Activated CD8-positive, alpha-beta memory T cell treated with anti-CD3 and anti-CD28 coated beads, Interleukin-2, amount 10 ng/mL, durations not matched to agents 7 days and 5 days (primary cell): ENCODE results near the gene B3GNT9. TPM values are rescaled to one million over a fixed set of nuclear protein-coding genes. Genes with fewer than 3 reads are reported as not detected.
A peak's percentile ranks its signal among the peaks of the same experiment; 100 is the strongest.

ENCODE experiments used
- ATAC-seq: fragments of 150-1000 bp; cut with Tn5 transposase; one replicate; pipeline ENCODE4 v1.10.0; 2021; ENCODE audit warnings: moderate library complexity
- CTCF ChIA-PET: fragments of 350-600 bp; sonication (Branson Sonifier 250); formaldehyde crosslinking; loops from one replicate; lab custom pipeline; 2021; ENCODE audit warnings: antibody characterized with exemption; lab: Charles Lee
- DNase-seq: peaks from one replicate; pipeline ENCODE4 v3.0.0-alpha.2; 2020
- H3K27ac Mint-ChIP-seq: one replicate; pipeline ENCODE4 v1.8.0; 2021; ENCODE audit warnings: mild to moderate bottlenecking, mixed read lengths
- H3K27me3 Mint-ChIP-seq: one replicate; pipeline ENCODE4 v1.8.0; 2021; ENCODE audit warnings: mixed read lengths
- H3K36me3 Mint-ChIP-seq: one replicate; pipeline ENCODE4 v1.8.0; 2021; ENCODE audit warnings: mild to moderate bottlenecking, mixed read lengths
- H3K4me1 Mint-ChIP-seq: one replicate; pipeline ENCODE4 v1.8.0; 2021; ENCODE audit warnings: mixed read lengths
- H3K4me3 Mint-ChIP-seq: one replicate; pipeline ENCODE4 v1.8.0; 2021; ENCODE audit warnings: mild to moderate bottlenecking, moderate library complexity, mixed read lengths
- H3K9me3 Mint-ChIP-seq: one replicate; pipeline ENCODE4 v1.8.0; 2022; ENCODE audit warnings: low read depth, mixed read lengths
- total RNA-seq, 2 experiments: library from RNA; stranded (reverse); gene quantifications; one replicate each; pipeline ENCODE4 v1.2.3, GENCODE V29; 2021

The B3GNT9 gene
- total RNA-seq, 2 experiments from 2014 or later: 5.6 to 7.9 TPM

DNA sequence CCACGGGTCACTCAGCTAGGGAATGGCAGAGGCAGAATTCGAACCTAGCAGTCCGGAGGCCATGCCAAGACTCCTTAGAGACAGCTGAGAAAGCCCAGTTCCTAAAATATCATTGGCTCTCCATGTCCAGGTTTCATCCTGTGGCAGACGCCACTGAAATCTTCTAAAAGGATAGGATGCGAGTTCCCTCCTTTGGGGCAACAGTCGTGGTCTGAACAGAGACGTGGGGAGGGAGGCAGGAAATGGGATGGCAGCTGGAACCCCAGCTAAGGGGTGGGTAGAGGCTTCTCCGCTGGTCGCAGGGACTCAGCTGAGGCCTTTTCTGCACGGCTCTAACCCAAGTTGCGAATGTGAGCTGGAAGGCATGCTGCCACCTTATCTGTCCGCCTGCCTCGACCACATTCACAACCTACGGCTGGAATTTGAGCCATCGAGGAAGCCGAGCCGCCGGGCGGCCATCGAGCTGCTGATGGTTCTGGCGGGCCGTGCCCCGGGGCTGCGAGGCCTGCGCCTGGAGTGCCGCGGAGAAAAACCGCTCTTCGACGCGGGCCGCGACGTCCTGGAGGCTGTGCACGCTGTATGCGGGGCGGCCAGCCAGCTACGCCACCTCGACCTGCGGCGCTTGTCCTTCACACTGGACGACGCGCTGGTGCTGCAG lies 11.8 kb upstream of the B3GNT9 start:
- ATAC-seq (no peak), DNase-seq (no peak)
- H3K27ac Mint-ChIP-seq: no peak overlapping the region
- CTCF ChIA-PET: interaction anchor here (0.9 to 17.0 kb wide), 14 partner anchors 7 to 219 kb away, joined by 3 to 395 read pairs (median 4); partner anchors contain the start of genes CES3, FHOD1, MATCAP1 and NOL3
- peaks cover 53% of the 10 kb centered on the region for H3K4me1 Mint-ChIP-seq
- H3K36me3 Mint-ChIP-seq: peaks cover 7% of the 10 kb centered on the region
- no peaks in the 10 kb centered on the region for H3K9me3 Mint-ChIP-seq
- no peak overlapping the region for H3K4me3 Mint-ChIP-seq
- H3K27me3 Mint-ChIP-seq: peaks cover 34% of the 10 kb centered on the region

DNA sequence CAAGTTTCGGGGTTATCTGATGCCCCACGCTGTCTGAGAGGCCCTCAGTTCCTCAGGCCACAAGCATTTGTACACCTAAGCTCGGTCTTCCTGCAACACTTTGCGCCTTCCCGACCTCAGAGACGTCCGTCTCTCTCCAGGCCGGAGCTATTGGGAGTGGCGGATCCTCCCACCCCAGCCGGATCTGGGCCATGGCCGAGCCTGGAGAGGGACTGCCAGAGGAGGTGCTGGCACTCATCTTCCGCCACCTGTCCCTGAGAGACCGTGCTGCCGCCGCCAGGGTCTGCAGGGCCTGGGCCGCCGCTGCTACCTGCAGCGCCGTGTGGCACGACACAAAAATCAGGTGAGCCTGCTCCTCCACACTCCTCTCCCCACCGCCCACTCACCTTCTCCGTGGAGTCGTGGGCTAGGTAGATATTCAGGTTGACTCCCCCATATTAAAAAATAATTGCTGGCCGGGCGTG lies 10.8 kb upstream of the B3GNT9 start:
- Mint-ChIP-seq H3K27me3 (peaks cover 26% of the 10 kb centered on the region), H3K36me3 (peaks cover 8% of the 10 kb centered on the region), H3K27ac (no peak overlapping the region), H3K9me3 (no peaks in the 10 kb centered on the region), H3K4me3 (no peak overlapping the region), H3K4me1 (peaks cover 60% of the 10 kb centered on the region)
- CTCF ChIA-PET: interaction anchor here (1.2 to 17.0 kb wide), 12 partner anchors 8 to 386 kb away, joined by 3 to 395 read pairs (median 6); partner anchors contain the start of genes FHOD1, MATCAP1, NOL3 and RRAD
- no peak for DNase-seq
- ATAC-seq: no peak

GRCh38 chr16:67158637-67159600 lies 8.1 kb upstream of the B3GNT9 start:
- CTCF ChIA-PET: interaction anchor here (0.9 to 17.0 kb wide), 21 partner anchors 8 to 215 kb away, joined by 3 to 395 read pairs (median 5); partner anchors contain the start of genes B3GNT9, CES3, MATCAP1 and NOL3
- Mint-ChIP-seq H3K27me3 (peaks cover 8% of the 10 kb centered on the region), H3K4me3 (peak overlapping the region; percentile 92), H3K27ac (peak overlapping the region; percentile 97), H3K36me3 (peaks cover 9% of the 10 kb centered on the region), H3K4me1 (peaks cover 60% of the 10 kb centered on the region), H3K9me3 (no peaks in the 10 kb centered on the region)
- ATAC-seq (peak; percentile 50), DNase-seq (peak; percentile 93)

DNA sequence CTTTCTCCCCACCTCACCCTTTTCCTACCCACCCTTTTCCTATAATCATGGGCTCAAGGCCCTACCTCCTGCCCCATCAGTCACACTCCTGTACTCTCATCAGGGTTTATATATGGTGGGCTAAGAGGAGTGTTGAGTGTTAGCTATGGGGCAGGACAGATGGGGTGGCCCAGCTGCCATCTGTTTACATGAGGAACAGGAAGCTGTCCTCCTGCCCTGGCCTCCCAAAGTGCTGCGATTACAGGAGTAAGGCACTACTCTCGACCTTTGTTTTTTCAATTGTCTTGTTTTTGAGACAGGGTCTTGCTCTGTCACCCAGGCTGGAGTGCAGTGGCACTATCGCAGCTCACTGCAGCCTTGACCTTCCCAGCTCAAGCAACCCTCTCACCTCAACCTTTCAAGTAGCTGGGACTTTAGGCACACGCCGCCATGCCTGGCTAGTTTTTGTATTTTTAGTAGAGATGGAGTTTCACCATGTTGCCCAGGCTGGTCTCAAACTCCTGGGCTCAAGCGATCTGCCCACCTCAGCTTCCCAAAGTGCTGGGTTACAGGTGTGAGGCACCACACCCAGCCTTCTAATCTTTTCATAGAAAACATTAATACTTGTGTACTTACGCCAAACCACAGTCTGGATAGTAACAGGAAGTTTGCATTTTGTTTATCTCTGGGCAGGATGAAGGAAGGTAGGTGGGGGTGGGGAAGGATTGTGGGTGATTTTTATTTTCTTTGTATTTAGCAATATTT lies 7.3 kb upstream of the B3GNT9 start:
- H3K4me1 Mint-ChIP-seq: peaks cover 60% of the 10 kb centered on the region
- DNase-seq: no peak

DNA sequence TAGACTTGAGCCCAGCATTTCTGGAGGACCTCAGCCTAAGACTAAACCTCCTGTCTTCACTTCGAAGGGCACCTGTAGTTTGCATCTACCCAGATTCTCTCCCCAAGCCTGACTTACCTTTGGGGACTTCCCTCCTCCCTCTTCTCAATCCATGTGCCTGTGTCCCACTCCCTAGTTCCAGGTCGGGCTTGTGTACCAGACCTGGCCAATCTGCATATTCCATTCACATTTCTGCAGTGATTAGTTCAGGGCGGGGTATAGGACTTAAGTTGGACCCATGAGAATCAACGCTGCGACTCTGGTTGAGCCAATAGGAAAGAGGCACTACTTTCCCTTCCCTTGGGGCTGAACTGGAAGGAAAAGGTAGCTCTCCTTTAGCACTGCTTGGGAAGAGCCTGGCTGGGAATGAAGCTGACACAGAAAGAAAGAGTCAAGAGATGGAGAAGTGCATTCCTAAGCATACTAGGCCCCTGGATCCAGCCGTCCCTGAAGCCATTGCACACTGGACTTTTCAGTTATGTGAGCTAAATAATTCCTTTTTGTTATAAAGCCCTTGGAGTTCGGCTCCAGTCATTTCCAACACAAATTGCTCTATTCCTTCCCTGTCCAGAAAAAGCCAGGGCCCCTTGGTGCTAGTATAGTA lies 6.4 kb upstream of the B3GNT9 start:
- CTCF ChIA-PET: interaction anchor here (1.0 to 17.0 kb wide), 14 partner anchors 11 to 213 kb away, joined by 3 to 395 read pairs (median 8); partner anchors contain the start of genes CES3, MATCAP1 and NOL3
- DNase-seq (no peak), ATAC-seq (no peak)
- H3K4me1 Mint-ChIP-seq: peaks cover 58% of the 10 kb centered on the region
- H3K36me3 Mint-ChIP-seq: peaks cover 16% of the 10 kb centered on the region
- H3K27ac Mint-ChIP-seq: peak overlapping the region; percentile 97
- peaks cover under 1% of the 10 kb centered on the region for H3K27me3 Mint-ChIP-seq
- H3K9me3 Mint-ChIP-seq: no peaks in the 10 kb centered on the region
- no peak overlapping the region for H3K4me3 Mint-ChIP-seq

More for the DNA sequence above, 7.3 kb upstream of the B3GNT9 start:
- Mint-ChIP-seq H3K27me3 (peaks cover 4% of the 10 kb centered on the region), H3K36me3 (peaks cover 13% of the 10 kb centered on the region), H3K27ac (peak overlapping the region; percentile 97), H3K4me3 (peak overlapping the region; percentile 92), H3K9me3 (no peaks in the 10 kb centered on the region)
- CTCF ChIA-PET: interaction anchor here (1.0 to 17.0 kb wide), 20 partner anchors 7 to 214 kb away, joined by 3 to 395 read pairs (median 8); partner anchors contain the start of genes B3GNT9, CES3, MATCAP1 and NOL3
- no peak for ATAC-seq

DNA sequence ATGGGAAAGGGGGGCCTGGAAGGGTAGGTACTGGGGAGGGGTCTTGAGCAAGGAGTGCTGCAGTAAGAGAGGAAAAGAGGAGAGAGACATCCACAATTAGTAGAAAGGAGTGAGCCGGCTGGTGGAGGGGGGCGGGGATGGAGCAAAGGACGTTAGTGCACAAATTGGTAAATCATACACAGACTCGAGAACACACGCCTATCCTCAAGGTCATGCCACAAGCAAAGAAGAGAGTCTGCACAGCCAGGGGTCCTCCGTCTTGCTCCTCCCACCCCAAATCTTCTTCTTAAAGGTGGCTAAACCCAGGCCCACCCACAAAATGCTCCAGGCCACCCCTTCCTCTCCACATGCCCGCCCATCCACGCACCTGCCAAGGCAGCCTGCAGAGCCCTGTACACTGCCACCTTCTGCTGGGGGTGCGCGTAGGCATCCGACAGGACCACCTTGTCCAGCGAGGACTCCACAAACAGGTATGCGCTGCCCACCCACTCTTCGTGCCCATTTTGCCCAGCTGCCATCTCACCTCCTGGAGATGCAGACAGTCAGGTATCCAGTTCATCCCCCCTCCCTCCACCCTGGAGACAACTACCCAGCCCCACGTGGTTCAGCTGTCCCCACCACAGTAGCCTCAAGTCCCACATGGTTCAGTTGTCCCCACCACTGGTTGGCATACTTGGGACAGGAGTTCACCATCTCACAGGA lies 5.5 kb upstream of the B3GNT9 start:
- Mint-ChIP-seq H3K4me3 (no peak overlapping the region), H3K27me3 (no peaks in the 10 kb centered on the region), H3K27ac (peak overlapping the region; percentile 33), H3K9me3 (no peaks in the 10 kb centered on the region), H3K36me3 (peaks cover 12% of the 10 kb centered on the region), H3K4me1 (peaks cover 58% of the 10 kb centered on the region)
- no peak for DNase-seq
- CTCF ChIA-PET: interaction anchor here (1.2 to 17.0 kb wide), 27 partner anchors 12 to 209 kb away, joined by 3 to 395 read pairs (median 10); partner anchors contain the start of genes CES3 and NOL3
- no peak for ATAC-seq

GRCh38 chr16:67155295-67156142 lies 4.7 kb upstream of the B3GNT9 start:
- Mint-ChIP-seq H3K36me3 (peaks cover 12% of the 10 kb centered on the region), H3K4me1 (peaks cover 59% of the 10 kb centered on the region), H3K27me3 (no peaks in the 10 kb centered on the region), H3K27ac (no peak overlapping the region), H3K9me3 (no peaks in the 10 kb centered on the region), H3K4me3 (peak overlapping the region; percentile 68)
- CTCF ChIA-PET: interaction anchor here (0.6 to 17.0 kb wide), 71 partner anchors 8 to 281 kb away, joined by 3 to 395 read pairs (median 6); partner anchors contain the start of genes CES3, FHOD1, HSF4 and NOL3
- ATAC-seq (peak; percentile 42), DNase-seq (peak; percentile 84)

- no peak overlapping the region for H3K27ac Mint-ChIP-seq
Measured at GRCh38 chr16:67154578-67155294, 3.9 kb upstream of the B3GNT9 start.

DNA sequence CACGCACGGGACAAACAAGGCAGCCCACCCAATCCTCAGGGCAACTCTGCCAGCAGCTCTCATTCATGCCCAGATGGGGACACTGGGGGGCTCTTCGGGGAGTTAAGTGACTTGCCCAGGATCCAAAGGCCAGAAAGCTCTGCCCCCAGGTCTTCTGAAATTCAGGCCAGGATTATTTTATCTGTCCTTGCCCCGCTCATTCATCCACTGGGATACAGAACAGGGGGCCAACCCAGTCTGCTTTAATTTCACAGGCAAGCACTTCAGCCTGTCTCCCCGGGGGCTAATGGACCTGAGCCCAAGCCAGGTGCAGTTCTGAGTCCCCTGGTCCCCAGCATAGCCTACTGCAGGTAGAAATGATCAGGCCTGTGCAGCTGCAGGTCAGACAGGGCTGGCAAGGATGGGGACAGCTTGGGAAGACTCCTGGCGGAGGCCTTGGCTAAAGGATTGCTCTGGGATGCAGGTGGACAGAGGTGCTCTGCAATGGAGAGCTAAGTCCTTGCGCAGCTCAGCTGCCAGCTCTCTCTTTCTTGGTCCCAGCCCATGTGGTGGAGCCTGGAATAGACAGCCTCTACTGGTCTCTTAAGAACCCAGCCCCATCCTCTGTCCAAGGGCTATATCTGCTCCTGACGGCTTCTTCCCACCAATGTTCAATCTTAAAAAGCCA lies 766 bp upstream of the B3GNT9 start:
- Mint-ChIP-seq H3K36me3 (peaks cover 22% of the 10 kb centered on the region), H3K4me1 (peaks cover 40% of the 10 kb centered on the region), H3K27me3 (no peaks in the 10 kb centered on the region), H3K4me3 (peak overlapping the region; percentile 62), H3K27ac (no peak overlapping the region), H3K9me3 (no peaks in the 10 kb centered on the region)
- ATAC-seq (no peak), DNase-seq (no peak)
- CTCF ChIA-PET: interaction anchor here (0.8 to 17.0 kb wide), 17 partner anchors 8 to 204 kb away, joined by 3 to 395 read pairs (median 4); partner anchors contain the start of genes FBXL8, NOL3, SLC9A5 and TRADD

More at GRCh38 chr16:67154578-67155294, 3.9 kb upstream of the B3GNT9 start:
- CTCF ChIA-PET: interaction anchor here (0.6 to 17.0 kb wide), 73 partner anchors 7 to 281 kb away, joined by 3 to 395 read pairs (median 6); partner anchors contain the start of genes CES3, FHOD1, HSF4 and NOL3
- DNase-seq: no peak
- Mint-ChIP-seq H3K4me3 (peak overlapping the region; percentile 68), H3K36me3 (peaks cover 12% of the 10 kb centered on the region), H3K9me3 (no peaks in the 10 kb centered on the region), H3K4me1 (peaks cover 58% of the 10 kb centered on the region), H3K27me3 (no peaks in the 10 kb centered on the region)
- no peak for ATAC-seq
